Thoracic aorta (tissue), 2 donors: ENCODE results near the gene ZNF529. TPM values are rescaled to one million over a fixed set of nuclear protein-coding genes. Genes with fewer than 3 reads are reported as not detected.

Experiments
- ATAC-seq: fragments of 150-250 bp; one replicate; pipeline ENCODE4 v1.8.0; 2017; ENCODE audit warnings: low read depth; ENCODE audit not compliant: insufficient number of reproducible peaks, low FRiP score
- DNase-seq: peaks from one replicate; pipeline ENCODE4 v3.0.0-alpha.2; 2020; ENCODE audit warnings: low spot score
- H3K27ac ChIP-seq, 2 donors: fragments of 200-600 bp; sonication (generic); 1 replicate in 1 of 2; 2 replicates in 1 of 2; pipeline ENCODE4 v1.5.1; 2016; ENCODE audit warnings: mild to moderate bottlenecking in 2 of 2, moderate library complexity in 2 of 2
- H3K27me3 ChIP-seq: fragments of 200-600 bp; sonication (generic); replicated peaks from 2 replicates; pipeline ENCODE4 v1.6.0; 2016; ENCODE audit warnings: mild to moderate bottlenecking; ENCODE audit not compliant: insufficient read depth
- H3K36me3 ChIP-seq: fragments of 200-600 bp; sonication (generic); one replicate; pipeline ENCODE4 v1.5.1; 2016
- H3K4me1 ChIP-seq, 2 donors: fragments of 200-600 bp; sonication (generic); 1 replicate in 1 of 2; 2 replicates in 1 of 2; pipeline versions ENCODE4 v1.5.1 to v1.6.0; 2016; ENCODE audit warnings: low read depth in 2 of 2, mild to moderate bottlenecking in 1 of 2; ENCODE audit not compliant: control insufficient read depth in 1 of 2
- H3K4me3 ChIP-seq: fragments of 200-600 bp; sonication (generic); 2 replicates; pipeline ENCODE4 v1.5.1; 2016; ENCODE audit warnings: mild to moderate bottlenecking
- H3K9me3 ChIP-seq: fragments of 200-600 bp; sonication (generic); 2 replicates; pipeline ENCODE4 v1.5.1; 2016
- CTCF ChIP-seq: fragments of 200-600 bp; sonication (generic); IDR thresholded peaks from one replicate; pipeline ENCODE4 v1.5.1; 2019; ENCODE audit warnings: antibody characterized with exemption
- total RNA-seq, 2 donors: library from RNA; depleted of rRNA; stranded (reverse); fragments of >200 nt; gene quantifications; one replicate each; pipeline versions ENCODE4 v1.1.0 to v1.2.3, GENCODE V29; 2016

Gene ZNF529
- total RNA-seq, 2 donors from 2014 or later: 10.3 to 18.1 TPM

GRCh38 chr19:36527341-36527740, 45.8 kb downstream of the ZNF529 start:
- peaks cover 11 to 16% of the 10 kb centered on the region in 2 donors for H3K4me1 ChIP-seq
- no peak overlapping the region for H3K27ac ChIP-seq
- TF ChIP-seq CTCF: no peak
- peaks cover 37% of the 10 kb centered on the region for H3K9me3 ChIP-seq
- ATAC-seq (no peak), DNase-seq (no peak)
- H3K4me3 ChIP-seq: peak overlapping the region; percentile 83
- no peaks in the 10 kb centered on the region for H3K27me3 ChIP-seq
- H3K36me3 ChIP-seq: peaks cover 20% of the 10 kb centered on the region

GRCh38 chr19:36526581-36526980, 46.5 kb downstream of the ZNF529 start:
- Histone ChIP-seq H3K27me3 (no peaks in the 10 kb centered on the region), H3K9me3 (peaks cover 39% of the 10 kb centered on the region)
- no peak for TF ChIP-seq CTCF

GRCh38 chr19:36524617-36525016, 48.5 kb downstream of the ZNF529 start:
- H3K27ac ChIP-seq: no peak overlapping the region
- peaks cover 42% of the 10 kb centered on the region for H3K36me3 ChIP-seq
- H3K4me3 ChIP-seq: no peak overlapping the region
- ATAC-seq: no peak
- no peak for TF ChIP-seq CTCF
- H3K4me1 ChIP-seq: peaks cover 11 to 16% of the 10 kb centered on the region in 2 donors
- no peaks in the 10 kb centered on the region for H3K27me3 ChIP-seq
- peaks cover 59% of the 10 kb centered on the region for H3K9me3 ChIP-seq
- DNase-seq: no peak

More at GRCh38 chr19:36526581-36526980, 46.5 kb downstream of the ZNF529 start:
- DNase-seq: no peak
- Histone ChIP-seq H3K27ac (no peak overlapping the region), H3K4me1 (peaks cover 11 to 16% of the 10 kb centered on the region in 2 donors), H3K4me3 (no peak overlapping the region), H3K36me3 (peaks cover 27% of the 10 kb centered on the region)
- ATAC-seq: no peak

- H3K4me1 ChIP-seq: no peaks in the 10 kb centered on the region
- DNase-seq: no peak
- H3K27ac ChIP-seq: no peak overlapping the region
- no peaks in the 10 kb centered on the region for H3K27me3 ChIP-seq
- no peak for ATAC-seq
- H3K4me3 ChIP-seq: peak overlapping the region; percentile 18
- peaks cover 56% of the 10 kb centered on the region for H3K36me3 ChIP-seq
- peaks cover 97% of the 10 kb centered on the region for H3K9me3 ChIP-seq
- TF ChIP-seq CTCF: no peak
Measured at GRCh38 chr19:36514012-36514612, 59.0 kb downstream of the ZNF529 start.

GRCh38 chr19:36508325-36508724, 64.8 kb downstream of the ZNF529 start:
- no peaks in the 10 kb centered on the region for H3K4me1 ChIP-seq
- H3K27ac ChIP-seq: no peak overlapping the region
- peaks cover 91% of the 10 kb centered on the region for H3K9me3 ChIP-seq
- H3K4me3 ChIP-seq: no peak overlapping the region
- no peak for TF ChIP-seq CTCF
- H3K27me3 ChIP-seq: no peaks in the 10 kb centered on the region
- H3K36me3 ChIP-seq: peaks cover under 1% of the 10 kb centered on the region
- ATAC-seq (no peak), DNase-seq (no peak)
